HG03439 (cell line): ENCODE results near the gene SRC.

Source experiments
- ATAC-seq: cut with Tn5 transposase; IDR thresholded peaks from one replicate; pipeline ENCODE4 v1.9.1; 2021; ENCODE audit warnings: mild to moderate bottlenecking, moderate library complexity; ENCODE audit not compliant: unreplicated experiment

Gene SRC

DNA sequence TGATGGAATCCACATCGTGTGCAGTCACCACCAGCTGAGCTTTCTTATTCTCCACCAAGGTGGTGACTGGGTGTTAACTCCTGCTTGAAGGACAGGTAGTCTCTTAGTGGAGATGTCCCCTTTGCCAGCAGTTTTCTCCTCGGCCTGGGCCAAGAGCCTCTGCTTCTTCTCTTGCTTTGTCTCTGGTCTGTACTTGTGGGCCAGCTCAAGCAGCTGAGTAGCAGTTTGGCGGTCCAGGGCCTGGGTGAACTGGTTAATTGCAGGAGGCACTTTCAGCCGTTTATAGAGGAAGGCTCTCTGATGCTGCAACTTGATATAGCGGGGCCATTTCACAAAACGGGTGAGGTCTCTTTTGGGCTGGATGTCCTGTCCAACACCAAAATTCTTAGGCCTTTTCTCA, 99.1 kb downstream of the SRC start:
- ATAC-seq, result no peak

DNA sequence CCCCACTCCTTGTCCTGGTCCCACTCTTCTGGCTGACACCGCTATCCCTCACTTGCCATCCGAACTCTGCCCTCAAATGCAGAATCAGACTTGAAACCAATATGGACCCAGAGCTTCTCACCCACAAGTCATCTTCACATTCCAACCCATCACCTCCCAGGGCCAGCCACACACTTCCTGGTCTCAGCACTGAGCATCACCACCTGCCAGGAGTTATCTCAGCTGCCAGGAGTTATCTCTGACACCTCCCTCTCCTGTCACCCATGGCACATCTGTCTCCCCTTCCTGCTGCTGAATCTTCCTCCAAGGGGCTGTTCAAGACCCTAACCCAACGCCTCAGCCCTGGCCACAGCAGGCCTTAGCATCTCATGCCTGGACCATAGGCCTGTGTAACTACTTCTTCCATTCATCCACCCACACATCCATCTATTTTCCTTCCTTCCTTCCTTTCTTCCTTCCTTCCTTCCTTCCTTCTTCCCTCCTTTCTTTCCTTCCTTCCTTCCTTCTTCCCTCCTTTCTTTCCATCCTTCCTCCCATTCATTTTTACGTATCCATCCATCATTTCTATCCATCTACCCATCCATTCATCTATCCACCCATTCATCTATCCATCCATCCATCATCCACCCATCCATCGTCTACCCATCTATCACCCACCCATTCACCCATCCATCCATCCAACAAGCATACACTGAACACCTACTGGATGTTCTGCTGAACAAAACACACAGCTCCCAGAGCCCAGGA, 100.5 kb downstream of the SRC start:
- no peak for ATAC-seq

DNA sequence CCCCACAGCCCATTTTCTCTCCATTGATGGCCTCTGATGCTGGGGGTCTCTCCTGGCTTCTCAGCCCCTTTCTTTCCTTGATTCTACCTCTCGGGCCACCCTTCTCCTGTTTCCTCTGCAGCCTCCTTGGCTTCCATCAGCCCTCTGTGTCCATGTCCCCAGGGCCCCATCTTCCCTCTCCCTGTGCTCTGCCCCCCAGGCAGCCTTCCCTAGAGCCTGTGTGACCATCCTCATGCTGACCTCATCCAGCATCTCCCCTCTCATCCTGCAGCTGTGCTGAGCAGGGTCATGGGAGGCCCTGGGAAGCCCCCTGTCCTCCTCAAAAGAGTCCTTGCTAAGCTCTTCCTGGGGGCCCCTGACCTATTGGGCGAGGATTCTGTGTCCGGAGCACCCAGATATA, 101.7 kb downstream of the SRC start:
- no peak for ATAC-seq

DNA sequence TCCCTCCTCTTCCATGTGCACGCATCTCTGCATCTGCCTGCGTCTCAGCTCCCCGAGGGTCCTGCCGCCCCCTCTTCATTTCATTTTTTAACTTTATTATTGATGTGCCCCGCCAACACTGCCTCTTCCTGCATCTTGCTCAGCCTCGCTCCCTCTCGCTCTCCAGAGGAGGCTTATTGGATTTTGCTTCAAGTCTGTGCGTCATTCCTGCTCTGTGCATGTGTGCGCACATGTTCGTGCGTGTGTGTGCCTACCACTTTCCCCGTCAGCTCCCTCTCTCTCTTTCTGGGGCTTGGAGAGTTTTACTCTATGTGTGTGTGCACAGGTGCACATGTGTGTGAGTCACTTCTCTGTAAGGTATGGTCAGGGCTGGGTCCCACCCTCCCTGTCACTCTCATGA, 103.3 kb downstream of the SRC start:
- no peak for ATAC-seq

DNA sequence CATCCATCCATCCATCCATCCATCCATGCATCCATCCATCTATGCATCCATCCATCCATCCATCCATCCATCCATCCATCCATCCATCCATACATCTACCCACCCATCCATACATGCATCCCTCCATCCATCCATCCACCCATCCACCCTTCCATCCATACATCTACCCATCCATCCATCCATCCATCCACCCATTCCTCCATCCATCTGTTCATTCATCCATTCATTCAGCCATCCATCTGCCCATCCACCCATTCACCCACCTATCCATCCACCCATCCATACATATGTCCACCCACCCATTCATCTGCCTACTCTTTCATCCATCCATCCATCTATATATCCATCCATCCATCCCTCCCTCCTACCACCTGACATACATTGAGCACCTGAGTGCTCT, 104.4 kb downstream of the SRC start:
- no peak for ATAC-seq

DNA sequence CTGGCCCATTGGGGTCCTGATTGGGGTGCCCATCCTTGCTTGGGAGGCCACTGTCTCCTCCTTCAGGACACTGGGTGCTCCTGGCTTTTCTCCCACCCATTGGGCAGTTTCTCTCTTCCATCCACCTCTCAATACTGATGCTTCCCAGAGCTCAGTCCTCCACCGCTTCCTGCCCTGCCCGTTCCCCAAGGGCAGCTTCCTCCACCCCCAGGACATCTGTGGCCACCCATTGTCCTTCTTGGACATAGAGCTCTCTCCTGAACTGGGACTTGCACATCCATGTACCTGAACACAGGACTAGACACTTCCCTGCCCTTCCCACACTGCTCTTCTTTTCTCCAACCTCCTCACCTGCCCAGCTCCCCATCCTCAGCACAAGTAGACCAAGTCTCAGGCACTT, 105.7 kb downstream of the SRC start:
- no peak for ATAC-seq

DNA sequence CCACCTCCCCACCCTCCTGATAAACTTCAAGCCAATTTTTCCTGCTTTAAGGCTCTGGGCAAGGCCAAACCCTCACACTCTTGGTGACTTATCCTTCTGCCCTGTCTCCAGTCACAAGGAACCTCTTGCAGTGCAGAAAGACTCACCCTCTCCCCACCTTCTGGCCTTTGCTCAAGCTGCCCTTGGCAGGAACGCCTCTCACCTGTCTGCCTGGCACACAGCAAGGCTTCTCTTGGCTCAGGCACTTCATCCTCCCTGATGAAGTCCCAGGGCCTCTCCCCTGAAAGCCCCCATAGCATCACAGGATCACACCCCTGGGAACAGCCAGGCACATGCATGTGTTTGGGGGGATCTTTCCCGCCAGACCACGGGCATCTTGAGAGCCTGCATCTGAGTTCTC, 106.3 kb downstream of the SRC start:
- no peak for ATAC-seq

DNA sequence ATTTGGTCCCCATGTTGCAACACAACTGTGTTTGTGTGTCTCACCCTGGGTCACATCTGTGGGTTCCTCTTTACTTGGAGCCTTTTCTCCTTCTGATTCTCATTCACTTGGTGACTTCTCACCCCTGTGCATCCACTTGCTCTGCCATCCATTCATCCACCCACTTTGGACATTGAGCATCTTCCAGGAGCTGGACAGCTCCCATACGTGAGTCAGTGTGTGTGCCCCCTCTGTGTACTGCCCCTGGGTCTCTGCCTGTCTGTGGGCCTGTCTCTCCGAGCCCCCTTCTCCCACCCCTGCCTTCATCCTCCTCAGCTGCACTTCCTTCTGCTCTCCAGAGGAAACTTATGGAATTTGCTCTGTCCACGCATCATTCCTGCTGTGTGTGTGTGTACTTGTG, 107.3 kb downstream of the SRC start:
- no peak for ATAC-seq

DNA sequence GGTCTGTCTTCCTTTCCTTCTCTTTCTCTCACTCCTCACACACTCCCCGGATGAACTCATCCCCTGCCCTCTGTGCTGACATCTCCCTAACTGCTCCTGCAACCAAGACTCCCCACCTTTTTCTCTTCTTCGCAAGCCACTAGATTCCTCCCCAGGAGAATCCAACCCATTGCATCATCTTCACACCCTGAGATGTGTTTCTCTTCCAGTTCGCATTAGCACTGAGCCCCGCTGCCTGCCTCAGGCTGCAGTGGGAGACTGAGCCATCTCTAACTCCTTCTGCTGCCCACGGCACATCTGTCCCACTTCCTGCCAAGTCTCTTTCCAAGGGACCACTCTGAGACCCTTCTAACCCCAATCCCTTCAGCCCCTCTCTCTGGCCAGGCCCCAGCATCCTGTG, 107.9 kb downstream of the SRC start:
- no peak for ATAC-seq

DNA sequence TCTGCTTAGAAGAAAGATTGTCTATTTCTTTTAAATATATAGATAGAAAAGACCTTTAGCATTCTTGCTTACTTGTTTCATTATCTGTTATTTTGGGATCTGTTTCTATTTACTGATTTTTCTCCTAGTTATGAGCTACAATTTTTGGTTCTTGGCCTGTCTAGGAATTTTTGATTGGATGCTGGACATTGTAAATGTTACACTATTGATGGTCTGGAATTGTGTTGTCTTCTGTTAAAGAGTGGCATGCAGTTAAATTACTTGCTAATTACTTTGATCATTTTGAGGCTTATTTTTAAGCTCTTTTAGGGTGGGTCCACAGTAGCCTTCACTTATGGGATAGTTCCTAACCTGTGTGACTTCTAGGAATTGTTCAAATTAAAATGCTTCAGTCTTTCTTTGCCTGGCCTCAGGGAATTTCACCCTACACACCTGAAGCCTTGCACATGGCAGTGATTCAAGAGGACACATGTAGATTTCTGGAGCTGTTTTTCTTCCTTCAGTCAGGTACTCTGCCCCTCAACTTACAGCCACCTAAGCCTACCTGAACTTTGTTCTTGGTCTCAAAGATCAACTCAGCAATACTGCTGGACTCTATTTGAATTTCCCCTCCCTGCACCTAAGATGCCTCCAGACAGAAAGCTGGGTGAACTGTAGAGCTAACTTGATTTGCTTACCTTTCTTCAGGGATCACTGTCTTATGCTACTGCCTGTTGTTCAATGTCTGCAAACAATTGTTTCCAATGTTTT, 108.9 kb downstream of the SRC start:
- no peak for ATAC-seq
